GM19328 (cell line): ENCODE data around the gene LRMDA.

Source experiments
- ATAC-seq: cut with Tn5 transposase; IDR thresholded peaks from one replicate; pipeline ENCODE4 v1.9.1; 2021; ENCODE audit warnings: mild to moderate bottlenecking, moderate library complexity; ENCODE audit not compliant: unreplicated experiment

The LRMDA gene

GRCh38 chr10:76430061-76430645 is 998.7 kb downstream of the LRMDA start:
- ATAC-seq = no peak

GRCh38 chr10:76432016-76433012 is 1000.9 kb downstream of the LRMDA start:
- ATAC-seq = no peak

- no peak for ATAC-seq
Observed at GRCh38 chr10:76433161-76434005, 1002.0 kb downstream of the LRMDA start.

GRCh38 chr10:76435157-76435556 is 1003.7 kb downstream of the LRMDA start:
- ATAC-seq = no peak

- no peak for ATAC-seq
Observed at GRCh38 chr10:76436401-76436811, 1005.0 kb downstream of the LRMDA start.

GRCh38 chr10:76436981-76437380 is 1005.6 kb downstream of the LRMDA start:
- ATAC-seq = no peak

GRCh38 chr10:76440426-76440825 is 1009.0 kb downstream of the LRMDA start:
- ATAC-seq = no peak

- no peak for ATAC-seq
Observed at GRCh38 chr10:76442113-76442512, 1010.7 kb downstream of the LRMDA start.

GRCh38 chr10:76444034-76444800 is 1012.8 kb downstream of the LRMDA start:
- no peak for ATAC-seq

GRCh38 chr10:76447578-76447977 is 1016.2 kb downstream of the LRMDA start:
- ATAC-seq = no peak

- ATAC-seq = no peak
Observed at GRCh38 chr10:76451911-76452310, 1020.5 kb downstream of the LRMDA start.

- ATAC-seq = no peak
Observed at GRCh38 chr10:76453332-76453731, 1021.9 kb downstream of the LRMDA start.

- ATAC-seq = no peak
Observed at GRCh38 chr10:76453997-76454396, 1022.6 kb downstream of the LRMDA start.

GRCh38 chr10:76454506-76455140 is 1023.2 kb downstream of the LRMDA start:
- no peak for ATAC-seq

- no peak for ATAC-seq
Observed at GRCh38 chr10:76456197-76456596, 1024.8 kb downstream of the LRMDA start.

- ATAC-seq = no peak
Observed at GRCh38 chr10:76459016-76459730, 1027.7 kb downstream of the LRMDA start.

GRCh38 chr10:76461024-76461423 is 1029.6 kb downstream of the LRMDA start:
- ATAC-seq = no peak

GRCh38 chr10:76463111-76463510 is 1031.7 kb downstream of the LRMDA start:
- ATAC-seq = no peak

GRCh38 chr10:76466836-76467503 is 1035.5 kb downstream of the LRMDA start:
- ATAC-seq = no peak
